HepG2 (cell line): ENCODE measurements around the gene USP32.
"Not testable (repeated sequence)": the region's sequence is repeated elsewhere in the genome, so short reads cannot be mapped to it uniquely, and the experiment has no call there.

ENCODE experiments used
- GTF3A ChIP-seq: sonication (generic); formaldehyde crosslinking; conservative IDR thresholded peaks from 2 replicates; pipeline ENCODE4 v1.4.0; 2020; ENCODE audit warnings: mild to moderate bottlenecking, missing genetic modification reagents
- JUNB ChIP-seq: sonication (generic); formaldehyde crosslinking; IDR thresholded peaks from 2 replicates; pipeline ENCODE4 v1.8.0; 2022; ENCODE audit warnings: missing genetic modification reagents, mild to moderate bottlenecking, borderline replicate concordance
- NCOA1 ChIP-seq: sonication (generic); formaldehyde crosslinking; IDR thresholded peaks from 2 replicates; pipeline ENCODE4 v1.9.0; 2021; ENCODE audit warnings: missing genetic modification reagents
- NR2F6 ChIP-seq, 2 experiments: IDR thresholded peaks; 2 replicates each; pipeline ENCODE4 v1.6.1; 2016; ENCODE audit warnings: antibody characterized with exemption in 1 of 2, mild to moderate bottlenecking in 1 of 2
- POLR2A ChIP-seq, 2 experiments: IDR thresholded peaks; 2 replicates each; pipeline ENCODE4 v1.6.1; 2011; ENCODE audit warnings: low read depth in 2 of 2, low read length in 2 of 2, mild to moderate bottlenecking in 1 of 2, moderate library complexity in 1 of 2; ENCODE audit not compliant: insufficient read depth in 1 of 2
- RAD21 ChIP-seq: fragments of 450-650 bp; formaldehyde crosslinking; IDR thresholded peaks from 2 replicates; pipeline ENCODE4 v1.5.0; 2020; ENCODE audit warnings: mild to moderate bottlenecking
- SMAD1 ChIP-seq: sonication (generic); formaldehyde crosslinking; IDR thresholded peaks from 2 replicates; pipeline ENCODE4 v1.4.0; 2020; ENCODE audit warnings: missing genetic modification reagents, low read depth, mild to moderate bottlenecking, borderline replicate concordance
- SMAD3 ChIP-seq: sonication (generic); formaldehyde crosslinking; IDR thresholded peaks from 2 replicates; pipeline ENCODE4 v1.4.0; 2020; ENCODE audit warnings: missing genetic modification reagents
- USF2 ChIP-seq, 2 experiments: sonication (generic) in 1 of 2; formaldehyde crosslinking in 1 of 2; IDR thresholded peaks; 2 replicates each; pipeline versions ENCODE4 v1.5.1 to v1.6.1; 2011 to 2020; ENCODE audit warnings: borderline replicate concordance in 1 of 2, low read depth in 1 of 2, low read length in 1 of 2, mild to moderate bottlenecking in 1 of 2, missing genetic modification reagents in 1 of 2, moderate library complexity in 1 of 2
- ZNF660 ChIP-seq: sonication (generic); formaldehyde crosslinking; IDR thresholded peaks from 2 replicates; pipeline ENCODE4 v1.5.1; 2020; ENCODE audit warnings: mild to moderate bottlenecking, low read depth, missing genetic modification reagents, borderline replicate concordance
- ZSCAN29 ChIP-seq: sonication (generic); formaldehyde crosslinking; conservative IDR thresholded peaks from 2 replicates; pipeline ENCODE4 v1.4.0; 2020; ENCODE audit warnings: mild to moderate bottlenecking, missing genetic modification reagents
- TF ChIP-seq, protein P1 (sequence below): sonication (generic); formaldehyde crosslinking; IDR thresholded peaks from 2 replicates; pipeline ENCODE4 v1.5.0; 2020; ENCODE audit warnings: mild to moderate bottlenecking, missing genetic modification reagents, moderate library complexity
- TF ChIP-seq, protein P2 (sequence below): IDR thresholded peaks from 2 replicates; pipeline ENCODE4 v1.6.1; 2016; ENCODE audit warnings: missing compliant biosample characterization, missing genetic modification reagents, borderline replicate concordance
- TF ChIP-seq, protein P3 (sequence below): IDR thresholded peaks from 2 replicates; pipeline ENCODE4 v1.6.1; 2012; ENCODE audit warnings: inconsistent platforms

- TF ChIP-seq, protein P1, sequence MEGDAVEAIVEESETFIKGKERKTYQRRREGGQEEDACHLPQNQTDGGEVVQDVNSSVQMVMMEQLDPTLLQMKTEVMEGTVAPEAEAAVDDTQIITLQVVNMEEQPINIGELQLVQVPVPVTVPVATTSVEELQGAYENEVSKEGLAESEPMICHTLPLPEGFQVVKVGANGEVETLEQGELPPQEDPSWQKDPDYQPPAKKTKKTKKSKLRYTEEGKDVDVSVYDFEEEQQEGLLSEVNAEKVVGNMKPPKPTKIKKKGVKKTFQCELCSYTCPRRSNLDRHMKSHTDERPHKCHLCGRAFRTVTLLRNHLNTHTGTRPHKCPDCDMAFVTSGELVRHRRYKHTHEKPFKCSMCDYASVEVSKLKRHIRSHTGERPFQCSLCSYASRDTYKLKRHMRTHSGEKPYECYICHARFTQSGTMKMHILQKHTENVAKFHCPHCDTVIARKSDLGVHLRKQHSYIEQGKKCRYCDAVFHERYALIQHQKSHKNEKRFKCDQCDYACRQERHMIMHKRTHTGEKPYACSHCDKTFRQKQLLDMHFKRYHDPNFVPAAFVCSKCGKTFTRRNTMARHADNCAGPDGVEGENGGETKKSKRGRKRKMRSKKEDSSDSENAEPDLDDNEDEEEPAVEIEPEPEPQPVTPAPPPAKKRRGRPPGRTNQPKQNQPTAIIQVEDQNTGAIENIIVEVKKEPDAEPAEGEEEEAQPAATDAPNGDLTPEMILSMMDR, result not testable (repeated sequence)
- TF ChIP-seq GTF3A (CRISPR knock-in tag); SMAD1; NCOA1; ZSCAN29 (CRISPR knock-in tag); RAD21 (CRISPR knock-in tag); ZNF660 (CRISPR knock-in tag); JUNB (CRISPR knock-in tag); POLR2A (IDR thresholded peaks at IDR 0.05; ENCODE audit: insufficient read depth in 1 of 2, low read depth in 2 of 2, low read length in 2 of 2); NR2F6 (IDR thresholded peaks at IDR 0.05); NR2F6 (CRISPR knock-in tag; IDR thresholded peaks at IDR 0.05); USF2 (IDR thresholded peaks at IDR 0.05; ENCODE audit: low read depth, low read length); USF2 (CRISPR knock-in tag; IDR thresholded peaks at IDR 0.05; ENCODE audit: borderline replicate concordance); SMAD3 (CRISPR knock-in tag): not testable (repeated sequence)
- TF ChIP-seq, protein P2, sequence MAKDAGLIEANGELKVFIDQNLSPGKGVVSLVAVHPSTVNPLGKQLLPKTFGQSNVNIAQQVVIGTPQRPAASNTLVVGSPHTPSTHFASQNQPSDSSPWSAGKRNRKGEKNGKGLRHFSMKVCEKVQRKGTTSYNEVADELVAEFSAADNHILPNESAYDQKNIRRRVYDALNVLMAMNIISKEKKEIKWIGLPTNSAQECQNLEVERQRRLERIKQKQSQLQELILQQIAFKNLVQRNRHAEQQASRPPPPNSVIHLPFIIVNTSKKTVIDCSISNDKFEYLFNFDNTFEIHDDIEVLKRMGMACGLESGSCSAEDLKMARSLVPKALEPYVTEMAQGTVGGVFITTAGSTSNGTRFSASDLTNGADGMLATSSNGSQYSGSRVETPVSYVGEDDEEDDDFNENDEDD, result not testable (repeated sequence)
- TF ChIP-seq, protein P3, sequence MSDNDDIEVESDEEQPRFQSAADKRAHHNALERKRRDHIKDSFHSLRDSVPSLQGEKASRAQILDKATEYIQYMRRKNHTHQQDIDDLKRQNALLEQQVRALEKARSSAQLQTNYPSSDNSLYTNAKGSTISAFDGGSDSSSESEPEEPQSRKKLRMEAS, result not testable (repeated sequence)
These were observed 27.1 kb upstream of the USP32 start for GRCh38 chr17:60419003-60419402.
